K562 (cell line): ENCODE results near the gene KMT2C. TPM values are rescaled to one million over a fixed set of nuclear protein-coding genes. Genes with fewer than 3 reads are reported as not detected.

ENCODE experiments used
- DLX4 ChIP-seq: fragments of 250-450 bp; sonication (Bioruptor Pico); IDR thresholded peaks from 2 replicates; pipeline ENCODE4 v1.6.1; 2021; ENCODE audit warnings: mild to moderate bottlenecking
- FOXK2 ChIP-seq, 2 experiments: fragments of 450-650 bp; IDR thresholded peaks in 1 of 2; conservative IDR thresholded peaks in 1 of 2; 2 replicates each; pipeline ENCODE4 v1.6.1; 2016; ENCODE audit warnings: low read depth in 2 of 2, mild to moderate bottlenecking in 1 of 2
- HDGF ChIP-seq: fragments of 450-650 bp; IDR thresholded peaks from 2 replicates; pipeline ENCODE4 v1.6.1; 2016
- IRF9 ChIP-seq: fragments of 450-650 bp; IDR thresholded peaks from 2 replicates; pipeline ENCODE4 v1.6.1; 2016; ENCODE audit warnings: missing biosample characterization, missing genetic modification characterization
- JUN ChIP-seq, 2 experiments: sonication (generic) in 1 of 2; formaldehyde crosslinking in 1 of 2; IDR thresholded peaks; 2 replicates each; pipeline versions ENCODE4 v1.6.1 to v1.8.0; 2012 to 2022; ENCODE audit warnings: borderline replicate concordance in 2 of 2, mild to moderate bottlenecking in 2 of 2, improper control_type of control experiment in 1 of 2, low read depth in 1 of 2, low read length in 1 of 2, missing genetic modification reagents in 1 of 2
- MCM3 ChIP-seq: fragments of 450-650 bp; IDR thresholded peaks from 2 replicates; pipeline ENCODE4 v1.6.1; 2016
- MEF2A ChIP-seq: IDR thresholded peaks from 2 replicates; pipeline ENCODE4 v1.6.1; 2011; ENCODE audit warnings: low read depth, mild to moderate bottlenecking, low read length, moderate library complexity; ENCODE audit not compliant: control insufficient read depth
- NFIC ChIP-seq: fragments of 450-650 bp; IDR thresholded peaks from 2 replicates; pipeline ENCODE4 v1.6.1; 2017; ENCODE audit warnings: mild to moderate bottlenecking, inconsistent platforms
- NRF1 ChIP-seq, 2 experiments: fragments of 450-650 bp; IDR thresholded peaks in 1 of 2; conservative IDR thresholded peaks in 1 of 2; 2 replicates each; pipeline ENCODE4 v1.6.1; 2014; ENCODE audit warnings: mild to moderate bottlenecking in 2 of 2
- NUFIP1 ChIP-seq: fragments of 450-650 bp; IDR thresholded peaks from 2 replicates; pipeline ENCODE4 v1.6.1; 2018; ENCODE audit not compliant: partially characterized antibody
- PHF8 ChIP-seq: fragments of 200-600 bp; sonication (generic); IDR thresholded peaks from 2 replicates; pipeline ENCODE4 v1.6.1; 2012; ENCODE audit warnings: mixed run types, mild to moderate bottlenecking, inconsistent platforms, low read length, moderate library complexity, borderline replicate concordance
- RBM14 ChIP-seq: fragments of 200-400 bp; formaldehyde crosslinking; IDR thresholded peaks from 2 replicates; pipeline ENCODE4 v1.6.1; 2018; ENCODE audit warnings: low read depth, mild to moderate bottlenecking, low read length, moderate library complexity, borderline replicate concordance; ENCODE audit not compliant: insufficient read depth
- STAT5A ChIP-seq: IDR thresholded peaks from 2 replicates; pipeline ENCODE4 v1.6.1; 2012; ENCODE audit warnings: low read length, inconsistent platforms, borderline replicate concordance
- ZBED1 ChIP-seq: IDR thresholded peaks from 2 replicates; pipeline ENCODE4 v1.6.1; 2014
- ZEB2 ChIP-seq: fragments of 450-650 bp; IDR thresholded peaks from 2 replicates; pipeline ENCODE4 v1.6.1; 2016
- ZNF133 ChIP-seq: fragments of 250-450 bp; sonication (Bioruptor Pico); IDR thresholded peaks from 2 replicates; pipeline ENCODE4 v1.4.0; 2020; ENCODE audit warnings: mild to moderate bottlenecking
- ZNF224 ChIP-seq: sonication (generic); formaldehyde crosslinking; IDR thresholded peaks from 2 replicates; pipeline ENCODE4 v1.8.0; 2022; ENCODE audit warnings: mild to moderate bottlenecking, missing genetic modification reagents
- ZNF253 ChIP-seq: fragments of 250-450 bp; sonication (Bioruptor Pico); conservative IDR thresholded peaks from 2 replicates; pipeline ENCODE4 v1.6.1; 2021; ENCODE audit warnings: mild to moderate bottlenecking
- ZNF311 ChIP-seq: fragments of 250-450 bp; sonication (Bioruptor Pico); IDR thresholded peaks from 2 replicates; pipeline ENCODE4 v1.4.0; 2020; ENCODE audit warnings: mild to moderate bottlenecking, moderate library complexity
- ZNF780A ChIP-seq: fragments of 250-450 bp; sonication (Bioruptor Pico); IDR thresholded peaks from 2 replicates; pipeline ENCODE4 v1.5.0; 2021; ENCODE audit warnings: mild to moderate bottlenecking
- polyA plus RNA-seq, 8 experiments: library from polyadenylated mRNA; depleted of rRNA in 4 of 8; stranded (reverse) in 5 of 8; unstranded in 3 of 8; fragments of >200 nt; fragmentation: Nextera tagmentation in 2 of 8; fragmentation: Illumina TruSeq in 1 of 8; extraction: Ambion mirVana in 2 of 8; extraction: Trizol in 1 of 8; gene quantifications; 2 replicates each; pipeline versions ENCODE4 v1.2.1 to v1.2.3, GENCODE V29; 2011 to 2014; ENCODE audit warnings: inconsistent platforms in 1 of 8, missing spikeins in 1 of 8
- total RNA-seq, 7 experiments: library from RNA; depleted of rRNA in 6 of 7; stranded (reverse); fragments of >200 nt in 6 of 7; fragmentation: Illumina TruSeq in 2 of 7; extraction: Trizol in 2 of 7; gene quantifications; 2 replicates each; pipeline versions ENCODE4 v1.2.1 to v1.2.3, GENCODE V29; 2011 to 2021; ENCODE audit warnings: low replicate concordance in 1 of 7
- TF ChIP-seq, protein P1 (sequence below): IDR thresholded peaks from 3 replicates; pipeline ENCODE4 v1.6.1; 2011; ENCODE audit warnings: borderline replicate concordance, mild to moderate bottlenecking; ENCODE audit not compliant: insufficient read length, insufficient read depth
- TF ChIP-seq, protein P2 (sequence below): sonication (generic); formaldehyde crosslinking; IDR thresholded peaks from 2 replicates; pipeline ENCODE4 v1.8.1; 2023; ENCODE audit warnings: mild to moderate bottlenecking, missing genetic modification reagents
- TF ChIP-seq, protein P3 (sequence below), 2 experiments: fragments of 450-650 bp; IDR thresholded peaks; 2 replicates each; pipeline ENCODE4 v1.6.1; 2016

The KMT2C gene
- total and polyA plus RNA-seq, 9 of the 15 experiments (the other 6 are each of a cell fraction or from before 2014, with no cell fraction given), result 4.9 to 67.8 (median 27.1) TPM

DNA sequence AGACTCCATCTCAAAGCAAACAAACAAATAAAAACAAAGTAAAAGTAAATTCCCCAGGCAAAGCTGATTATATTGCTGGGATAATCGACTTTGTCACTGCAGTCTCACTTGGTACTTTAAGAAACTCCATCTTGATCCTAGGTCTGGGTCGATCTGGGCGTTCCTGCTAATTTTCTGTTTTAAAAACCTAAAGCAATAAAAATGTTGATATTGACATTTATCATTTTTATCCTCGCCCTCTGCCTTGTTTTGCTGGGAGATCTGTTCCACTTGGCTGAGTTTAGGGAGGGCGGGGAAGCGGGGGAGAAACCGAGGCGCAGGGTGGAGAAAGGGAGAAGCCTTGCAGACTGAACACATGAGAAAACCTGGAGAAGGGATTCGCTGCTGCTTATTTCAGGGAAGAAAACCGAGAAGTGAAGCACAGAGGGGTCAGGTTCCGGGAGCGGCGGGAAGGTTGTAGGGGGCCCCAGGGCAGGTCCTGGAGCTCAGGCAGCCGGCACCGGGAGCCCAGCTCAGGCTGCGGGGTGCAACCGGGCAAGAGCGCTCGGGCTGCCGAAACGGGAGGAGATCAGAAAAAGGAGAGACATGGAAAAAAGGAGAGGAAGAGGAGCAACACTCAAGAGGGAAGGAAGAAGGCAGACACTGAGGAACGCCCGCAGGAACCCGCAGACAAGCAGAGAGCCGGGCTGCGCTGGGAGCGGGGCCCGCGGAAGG, 27.3 kb upstream of the KMT2C start (continued):
- TF ChIP-seq, protein P1, sequence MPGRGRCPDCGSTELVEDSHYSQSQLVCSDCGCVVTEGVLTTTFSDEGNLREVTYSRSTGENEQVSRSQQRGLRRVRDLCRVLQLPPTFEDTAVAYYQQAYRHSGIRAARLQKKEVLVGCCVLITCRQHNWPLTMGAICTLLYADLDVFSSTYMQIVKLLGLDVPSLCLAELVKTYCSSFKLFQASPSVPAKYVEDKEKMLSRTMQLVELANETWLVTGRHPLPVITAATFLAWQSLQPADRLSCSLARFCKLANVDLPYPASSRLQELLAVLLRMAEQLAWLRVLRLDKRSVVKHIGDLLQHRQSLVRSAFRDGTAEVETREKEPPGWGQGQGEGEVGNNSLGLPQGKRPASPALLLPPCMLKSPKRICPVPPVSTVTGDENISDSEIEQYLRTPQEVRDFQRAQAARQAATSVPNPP, result no peak
- no peak; the same call in 1 of the 2 replicates for TF ChIP-seq HDGF
- TF ChIP-seq MCM3, result no peak
- TF ChIP-seq, protein P2, sequence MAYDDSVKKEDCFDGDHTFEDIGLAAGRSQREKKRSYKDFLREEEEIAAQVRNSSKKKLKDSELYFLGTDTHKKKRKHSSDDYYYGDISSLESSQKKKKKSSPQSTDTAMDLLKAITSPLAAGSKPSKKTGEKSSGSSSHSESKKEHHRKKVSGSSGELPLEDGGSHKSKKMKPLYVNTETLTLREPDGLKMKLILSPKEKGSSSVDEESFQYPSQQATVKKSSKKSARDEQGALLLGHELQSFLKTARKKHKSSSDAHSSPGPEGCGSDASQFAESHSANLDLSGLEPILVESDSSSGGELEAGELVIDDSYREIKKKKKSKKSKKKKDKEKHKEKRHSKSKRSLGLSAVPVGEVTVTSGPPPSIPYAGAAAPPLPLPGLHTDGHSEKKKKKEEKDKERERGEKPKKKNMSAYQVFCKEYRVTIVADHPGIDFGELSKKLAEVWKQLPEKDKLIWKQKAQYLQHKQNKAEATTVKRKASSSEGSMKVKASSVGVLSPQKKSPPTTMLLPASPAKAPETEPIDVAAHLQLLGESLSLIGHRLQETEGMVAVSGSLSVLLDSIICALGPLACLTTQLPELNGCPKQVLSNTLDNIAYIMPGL (CRISPR knock-in tag), result peak; percentile 28; the same call in 1 of the 2 replicates
- TF ChIP-seq ZNF311 (CRISPR knock-in tag), result no peak
- TF ChIP-seq NFIC, result peak; percentile 54
- no peak for TF ChIP-seq ZNF780A (CRISPR knock-in tag)
- TF ChIP-seq, protein P3, sequence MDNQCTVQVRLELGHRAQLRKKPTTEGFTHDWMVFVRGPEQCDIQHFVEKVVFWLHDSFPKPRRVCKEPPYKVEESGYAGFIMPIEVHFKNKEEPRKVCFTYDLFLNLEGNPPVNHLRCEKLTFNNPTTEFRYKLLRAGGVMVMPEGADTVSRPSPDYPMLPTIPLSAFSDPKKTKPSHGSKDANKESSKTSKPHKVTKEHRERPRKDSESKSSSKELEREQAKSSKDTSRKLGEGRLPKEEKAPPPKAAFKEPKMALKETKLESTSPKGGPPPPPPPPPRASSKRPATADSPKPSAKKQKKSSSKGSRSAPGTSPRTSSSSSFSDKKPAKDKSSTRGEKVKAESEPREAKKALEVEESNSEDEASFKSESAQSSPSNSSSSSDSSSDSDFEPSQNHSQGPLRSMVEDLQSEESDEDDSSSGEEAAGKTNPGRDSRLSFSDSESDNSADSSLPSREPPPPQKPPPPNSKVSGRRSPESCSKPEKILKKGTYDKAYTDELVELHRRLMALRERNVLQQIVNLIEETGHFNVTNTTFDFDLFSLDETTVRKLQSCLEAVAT (IDR thresholded peaks at IDR 0.05), result peak in 1 of 2 experiments; percentile 92; a peak in 1 of 4 replicates
- TF ChIP-seq MEF2A, result no peak
- no peak for TF ChIP-seq ZEB2
- TF ChIP-seq FOXK2 (conservative IDR thresholded peaks at IDR 0.05 in 1 of 2, IDR thresholded peaks at IDR 0.05 in 1 of 2; ENCODE audit: low read depth in 2 of 2), result 0 out of 4 replicates have a peak, but pooled peaks of 1 of the 2 experiments have one; percentile 30
- TF ChIP-seq ZNF253 (CRISPR knock-in tag), result no peak
- no peak for TF ChIP-seq DLX4 (CRISPR knock-in tag)
- no peak for TF ChIP-seq ZNF133 (CRISPR knock-in tag)
- peak; percentile 25 to 44; a peak in 2 of 4 replicates for TF ChIP-seq NRF1 (conservative IDR thresholded peaks at IDR 0.05 in 1 of 2, IDR thresholded peaks at IDR 0.05 in 1 of 2)
- peak; percentile 59 for TF ChIP-seq PHF8
- no peak for TF ChIP-seq RBM14
- no peak for TF ChIP-seq NUFIP1
- no peak for TF ChIP-seq STAT5A
- TF ChIP-seq ZBED1, result 0 out of 2 replicates have a peak, but pooled peaks have one; percentile 13
- no peak for TF ChIP-seq ZNF224
- no peak for TF ChIP-seq JUN (IDR thresholded peaks at IDR 0.05; ENCODE audit: borderline replicate concordance, low read depth, low read length)
- TF ChIP-seq JUN (CRISPR knock-in tag; IDR thresholded peaks at IDR 0.05; ENCODE audit: borderline replicate concordance), result no peak; the same call in 1 of the 2 replicates
- TF ChIP-seq IRF9 (tag), result no peak
